Measurements from ENCODE around the gene BRD1. TPM values are rescaled to one million over a fixed set of nuclear protein-coding genes. Genes with fewer than 3 reads are reported as not detected.
"Not testable (repeated sequence)": the region's sequence is repeated elsewhere in the genome, so short reads cannot be mapped to it uniquely, and the experiment has no call there.

BRD1 gene
- total RNA-seq, 1 experiment from 2014 or later: 15.4 TPM

- DNase-seq (ENCODE audit: low read depth): no peak
These were observed 57.8 kb downstream of the BRD1 start for GRCh38 chr22:49769691-49770546.

- DNase-seq (ENCODE audit: low read depth): no peak
These were observed 58.6 kb downstream of the BRD1 start for GRCh38 chr22:49768951-49769690.

- DNase-seq (ENCODE audit: low read depth): no peak
These were observed 59.4 kb downstream of the BRD1 start for GRCh38 chr22:49768077-49768910.

- peak; percentile 39 for DNase-seq (ENCODE audit: low read depth)
These were observed 60.2 kb downstream of the BRD1 start for GRCh38 chr22:49767355-49768062.

GRCh38 chr22:49765951-49766350 lies 61.7 kb downstream of the BRD1 start:
- no peak for DNase-seq (ENCODE audit: low read depth)

- no peak for DNase-seq (ENCODE audit: low read depth)
These were observed 62.4 kb downstream of the BRD1 start for GRCh38 chr22:49765091-49765771.

- DNase-seq (ENCODE audit: low read depth): no peak
These were observed 63.5 kb downstream of the BRD1 start for GRCh38 chr22:49764127-49764581.

- DNase-seq (ENCODE audit: low read depth): no peak
These were observed 64.0 kb downstream of the BRD1 start for GRCh38 chr22:49763696-49764095.

GRCh38 chr22:49763138-49763537 lies 64.5 kb downstream of the BRD1 start:
- DNase-seq (ENCODE audit: low read depth): no peak

GRCh38 chr22:49762571-49762970 lies 65.1 kb downstream of the BRD1 start:
- DNase-seq (ENCODE audit: low read depth): not testable (repeated sequence)

GRCh38 chr22:49761836-49762235 lies 65.8 kb downstream of the BRD1 start:
- DNase-seq (ENCODE audit: low read depth): no peak

GRCh38 chr22:49760630-49761571 lies 66.8 kb downstream of the BRD1 start:
- DNase-seq (ENCODE audit: low read depth): no peak

- no peak for DNase-seq (ENCODE audit: low read depth)
These were observed 67.4 kb downstream of the BRD1 start for GRCh38 chr22:49760280-49760629.

GRCh38 chr22:49756676-49757075 lies 71.0 kb downstream of the BRD1 start:
- no peak for DNase-seq (ENCODE audit: low read depth)

GRCh38 chr22:49756201-49756600 lies 71.5 kb downstream of the BRD1 start:
- no peak for DNase-seq (ENCODE audit: low read depth)

GRCh38 chr22:49755631-49756001 lies 72.1 kb downstream of the BRD1 start:
- DNase-seq (ENCODE audit: low read depth): no peak

- no peak for DNase-seq (ENCODE audit: low read depth)
These were observed 72.7 kb downstream of the BRD1 start for GRCh38 chr22:49754696-49755630.

GRCh38 chr22:49753961-49754695 lies 73.5 kb downstream of the BRD1 start:
- DNase-seq (ENCODE audit: low read depth): no peak

All from Daoy (cell line).